Measurements from ENCODE around the gene PRKAR2B.
"Not testable (repeated sequence)": the region's sequence is repeated elsewhere in the genome, so short reads cannot be mapped to it uniquely, and the experiment has no call there.

The PRKAR2B gene

GRCh38 chr7:107029061-107029763, 15.3 kb upstream of the PRKAR2B start:
- no peak for DNase-seq

DNA sequence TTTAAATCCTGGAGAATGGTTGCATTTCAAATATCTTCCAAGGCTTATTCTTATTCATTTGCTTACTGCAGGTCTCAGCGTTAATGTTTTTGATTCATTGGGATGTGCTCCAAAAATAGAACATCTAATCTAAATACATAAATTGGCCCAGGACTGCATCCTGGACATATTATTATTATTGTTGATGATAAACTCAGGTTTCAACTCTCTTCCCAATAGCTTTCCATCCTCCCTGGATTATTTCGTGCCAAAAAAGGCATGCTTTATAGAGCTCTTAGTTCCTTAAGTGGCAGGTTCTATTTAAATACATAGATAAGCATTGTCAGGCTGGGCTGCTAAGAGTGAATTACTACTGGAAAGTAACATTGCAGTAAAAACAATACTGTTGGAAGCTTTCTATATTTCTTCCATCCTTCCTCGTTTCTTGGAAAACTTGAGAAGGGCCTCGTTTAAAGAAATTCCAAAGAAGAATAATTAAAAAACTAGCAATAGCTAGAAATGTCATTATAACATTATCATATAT, 14.7 kb upstream of the PRKAR2B start:
- DNase-seq, result no peak

- no peak for DNase-seq
Measured at GRCh38 chr7:107032050-107032449, 12.5 kb upstream of the PRKAR2B start.

DNA sequence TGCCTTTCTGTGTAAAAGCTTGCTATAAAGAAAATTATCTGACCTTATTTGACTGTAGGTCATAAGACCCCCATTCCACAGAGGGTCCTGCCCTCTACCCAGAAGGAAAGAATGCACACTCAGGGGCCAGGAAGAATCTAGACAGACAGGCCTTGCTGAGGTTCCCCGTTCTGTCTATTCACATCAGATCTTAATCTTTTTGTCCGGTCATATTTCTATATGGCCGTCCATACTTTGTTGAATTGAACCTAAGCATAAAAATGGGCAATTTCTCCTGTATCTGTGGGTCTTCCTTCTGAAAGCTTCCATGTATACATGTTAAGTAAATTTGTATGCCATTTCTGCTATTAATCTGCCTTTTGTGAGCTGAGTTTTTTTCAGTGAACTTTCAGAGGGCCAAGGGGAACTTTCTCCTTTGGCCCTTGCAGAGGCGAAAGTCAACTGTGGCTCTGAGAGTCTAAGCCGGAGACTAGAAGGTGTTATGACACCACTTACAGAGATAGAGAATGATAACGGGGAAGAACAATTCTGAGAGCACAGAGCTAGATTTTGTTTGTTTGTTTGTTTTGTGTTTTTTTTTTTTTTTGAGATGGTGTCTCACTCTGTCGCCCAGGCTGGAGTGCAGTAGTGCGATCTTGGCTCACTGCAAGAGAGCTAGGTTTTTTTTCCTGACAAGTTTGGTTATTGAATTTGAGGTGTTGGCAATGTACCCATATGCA, 11.6 kb upstream of the PRKAR2B start:
- no peak for DNase-seq

DNA sequence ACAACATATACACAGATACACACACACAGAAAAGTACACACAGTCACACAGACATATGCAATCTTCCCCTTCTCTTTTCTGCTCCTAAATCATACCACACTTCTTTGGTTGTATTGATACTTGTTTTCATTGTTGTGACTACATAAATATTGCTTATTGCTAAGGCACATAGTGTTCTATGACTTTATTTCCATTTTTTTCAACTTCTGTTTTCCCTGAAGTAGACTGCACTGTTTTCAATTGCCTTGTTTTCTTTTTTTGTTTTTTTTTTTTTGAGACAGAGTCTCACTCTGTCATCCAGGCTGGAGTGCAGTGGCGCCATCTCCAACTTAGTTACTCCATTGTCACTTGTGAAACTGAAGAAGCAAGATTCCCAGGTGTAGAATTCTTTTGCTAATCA, 10.0 kb upstream of the PRKAR2B start:
- no peak for DNase-seq

- DNase-seq, result no peak
Measured at GRCh38 chr7:107035446-107035845, 9.1 kb upstream of the PRKAR2B start.

DNA sequence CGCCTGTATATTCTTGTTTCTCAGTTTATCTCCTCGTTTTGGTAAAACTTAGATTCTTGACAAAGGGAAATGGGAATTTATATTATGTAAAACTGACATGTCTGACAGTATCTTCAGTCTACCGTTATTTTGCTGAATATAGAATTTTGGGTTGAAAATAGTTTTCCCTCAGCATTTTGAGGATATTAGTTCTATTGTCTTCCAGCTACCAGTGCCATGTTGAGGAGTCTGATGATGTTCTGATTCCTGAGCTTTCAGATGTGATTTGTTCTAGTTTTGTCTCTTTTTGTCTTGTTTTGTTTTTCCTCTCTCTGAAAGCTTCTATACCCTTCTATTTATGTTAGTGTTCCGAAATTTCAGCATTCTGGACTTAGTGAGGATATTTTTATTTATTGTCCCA, 8.0 kb upstream of the PRKAR2B start:
- no peak for DNase-seq

GRCh38 chr7:107037717-107038603, 6.5 kb upstream of the PRKAR2B start:
- no peak for DNase-seq

DNA sequence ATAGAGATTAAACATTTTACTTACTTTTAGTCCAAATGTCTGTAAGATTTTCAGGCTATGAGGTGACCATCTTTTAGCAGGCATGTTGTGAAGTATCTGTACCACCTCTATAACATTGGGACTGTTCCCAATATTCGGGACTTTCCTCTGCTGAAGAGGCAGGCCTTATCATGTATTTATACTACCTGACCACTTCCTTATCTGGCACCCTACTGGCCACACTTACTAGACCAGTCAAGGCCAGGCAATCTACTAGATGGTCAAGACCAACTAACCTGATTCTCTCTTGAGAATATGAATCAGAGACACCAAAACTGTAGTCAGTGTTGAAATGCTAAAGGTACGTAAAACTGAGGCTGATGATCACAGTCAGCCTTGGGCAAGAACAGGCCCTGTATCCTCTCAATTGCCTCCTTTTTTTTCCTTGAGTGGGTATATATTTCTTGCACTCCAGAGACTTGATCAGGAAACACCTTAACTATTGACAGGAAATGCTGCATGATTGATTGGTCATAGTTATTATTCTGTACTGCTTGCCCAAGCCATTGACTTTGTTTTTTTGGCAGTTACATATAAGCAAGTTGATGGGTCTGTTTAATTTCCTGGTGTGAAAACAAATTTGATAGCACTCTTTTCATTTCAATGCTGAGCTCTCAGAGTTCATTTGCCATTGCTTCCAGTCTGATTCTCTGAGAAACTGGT, 5.2 kb upstream of the PRKAR2B start:
- DNase-seq, result no peak

GRCh38 chr7:107041097-107041496, 3.4 kb upstream of the PRKAR2B start:
- no peak for DNase-seq

- not testable (repeated sequence) for DNase-seq
Measured at GRCh38 chr7:107041764-107042163, 2.7 kb upstream of the PRKAR2B start.

- not testable (repeated sequence) for DNase-seq
Measured at GRCh38 chr7:107042326-107042910, 2.1 kb upstream of the PRKAR2B start.

- DNase-seq, result no peak
Measured at GRCh38 chr7:107043491-107043890, 1.0 kb upstream of the PRKAR2B start.

GRCh38 chr7:107043921-107044346, 571 bp upstream of the PRKAR2B start:
- no peak for DNase-seq

DNA sequence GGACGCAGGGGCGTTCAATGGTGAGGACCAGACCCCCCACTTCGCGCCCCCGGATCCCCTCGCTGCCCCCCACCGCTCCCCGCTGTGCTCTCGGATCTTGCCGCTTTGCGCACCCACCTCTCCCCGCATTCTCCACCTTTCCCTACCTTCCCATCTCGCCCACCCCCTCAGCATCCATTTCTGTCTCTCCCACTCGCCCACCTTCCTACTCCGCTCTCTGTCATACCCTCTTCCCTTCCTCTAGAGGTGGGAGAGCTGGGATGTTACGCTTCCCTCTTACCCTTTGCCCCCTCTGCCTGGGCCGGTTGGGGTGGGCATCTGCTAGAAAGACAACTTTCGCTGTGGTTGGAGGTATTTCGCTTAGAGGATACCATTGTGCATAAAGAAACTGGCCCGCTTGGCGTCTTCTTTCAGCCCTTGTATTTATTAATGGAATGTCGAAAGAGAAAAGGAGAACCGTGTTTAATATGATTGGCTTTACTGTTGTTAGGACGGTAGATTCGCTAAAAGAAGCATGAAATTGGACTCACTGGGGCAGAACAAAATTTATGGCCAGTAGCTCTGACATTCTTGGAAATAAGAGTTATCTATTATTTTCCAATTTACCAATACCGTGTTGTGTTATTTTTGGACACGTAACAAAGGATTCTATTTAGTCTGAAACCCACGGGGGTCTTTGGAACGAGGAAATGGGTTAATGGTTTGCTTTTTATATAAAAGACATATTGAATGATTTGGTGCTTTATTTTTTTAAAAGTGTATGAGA, 873 bp downstream of the PRKAR2B start:
- peak; percentile 38 for DNase-seq

- DNase-seq, result peak; percentile 22
Measured at GRCh38 chr7:107045980-107046379, 1.5 kb downstream of the PRKAR2B start.

DNA sequence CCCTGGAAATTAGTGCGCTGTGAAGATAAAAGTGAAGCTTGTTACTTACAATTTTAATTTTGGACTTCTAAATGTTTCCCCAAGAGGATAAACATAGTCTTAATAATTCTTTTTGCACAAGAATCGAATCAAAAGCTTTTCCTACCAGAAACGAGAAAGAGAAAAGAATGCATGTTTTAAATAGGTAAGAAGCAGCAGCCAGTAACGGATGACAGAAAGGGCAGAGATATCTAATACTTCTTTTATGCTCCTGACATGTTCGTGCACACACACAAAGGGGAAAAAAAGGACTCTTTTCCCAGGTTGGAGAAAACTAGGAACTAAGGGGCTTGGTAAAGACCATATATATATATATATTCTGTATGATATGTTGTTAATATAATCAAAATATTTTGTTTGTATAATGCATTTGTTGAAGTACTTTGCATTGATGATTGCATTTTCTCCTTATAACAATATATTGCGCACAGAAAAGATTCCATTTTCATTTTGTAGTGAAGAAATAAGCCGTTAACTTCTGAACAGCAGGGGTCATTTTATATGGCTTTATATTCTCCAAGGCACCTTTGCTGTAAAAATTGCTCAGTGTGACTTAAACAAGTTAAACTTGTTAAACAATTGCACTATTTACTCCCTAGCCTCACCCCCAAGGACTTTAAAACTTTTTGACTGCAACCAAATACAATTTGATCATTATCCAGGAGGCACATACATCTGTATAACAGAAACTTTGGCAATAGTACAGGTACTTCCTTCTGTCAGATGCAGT, 2.2 kb downstream of the PRKAR2B start:
- no peak for DNase-seq

GRCh38 chr7:107047902-107048782, 3.6 kb downstream of the PRKAR2B start:
- DNase-seq, result no peak

- no peak for DNase-seq
Measured at GRCh38 chr7:107048783-107049418, 4.4 kb downstream of the PRKAR2B start.
